ENCODE results near the gene THRA. TPM values are rescaled to one million over a fixed set of nuclear protein-coding genes. Genes with fewer than 3 reads are reported as not detected.

Gene THRA
- total RNA-seq, 3 donors from 2014 or later (not counting 1 experiment from before 2014, with no cell fraction given): 40.8 to 55.7 (median 42.3) TPM

- Histone ChIP-seq H3K9me3 (ENCODE audit: control insufficient read depth, insufficient read depth, low read length) (no peaks in the 10 kb centered on the region), H3K4me3 (ENCODE audit: low read length) (no peak overlapping the region), H3K4me1 (ENCODE audit: control insufficient read depth, insufficient read depth, low read length) (peaks cover 15% of the 10 kb centered on the region), H3K36me3 (ENCODE audit: control insufficient read depth, insufficient read depth, low read length) (peaks cover 41% of the 10 kb centered on the region), H3K27me3 (ENCODE audit: control insufficient read depth, insufficient read depth, low read length) (no peaks in the 10 kb centered on the region), H3K27ac (ENCODE audit: low read length) (no peak overlapping the region)
- H3K4me1 Mint-ChIP-seq: peaks cover 0 to 13% of the 10 kb centered on the region in 2 donors
- intact Hi-C loops (cut with micrococcal nuclease): no loop called here
- ATAC-seq (no peak), DNase-seq (no peak)
- 95% methylated on average over 24 of the region's 24 CpGs for WGBS (ENCODE audit: insufficient coverage)
- no peaks in the 10 kb centered on the region for H3K9me3 Mint-ChIP-seq
- no peaks in the 10 kb centered on the region for H3K36me3 Mint-ChIP-seq
- no peak for TF ChIP-seq CTCF (IDR thresholded peaks at IDR 0.05)
- H3K27me3 Mint-ChIP-seq (ENCODE audit: low read depth in 2 of 2): no peaks in the 10 kb centered on the region
- no peak overlapping the region for H3K4me3 Mint-ChIP-seq
- peak overlapping the region; percentile 41 to 47 for H3K27ac Mint-ChIP-seq
These were observed 43.4 kb upstream of the THRA start for GRCh38 chr17:40019140-40019991.

GRCh38 chr17:40020146-40020545 is 42.6 kb upstream of the THRA start:
- WGBS (ENCODE audit: insufficient coverage): 98% methylated on average over 13 of the region's 13 CpGs
- TF ChIP-seq CTCF (IDR thresholded peaks at IDR 0.05): no peak
- peaks cover 0 to 13% of the 10 kb centered on the region in 2 donors for H3K4me1 Mint-ChIP-seq
- no peaks in the 10 kb centered on the region for H3K9me3 ChIP-seq (ENCODE audit: control insufficient read depth, insufficient read depth, low read length)
- H3K27ac ChIP-seq (ENCODE audit: low read length): no peak overlapping the region
- peaks cover 47% of the 10 kb centered on the region for H3K36me3 ChIP-seq (ENCODE audit: control insufficient read depth, insufficient read depth, low read length)
- no peaks in the 10 kb centered on the region for H3K27me3 Mint-ChIP-seq (ENCODE audit: low read depth in 2 of 2)
- no peak overlapping the region for H3K4me3 ChIP-seq (ENCODE audit: low read length)
- H3K4me3 Mint-ChIP-seq: no peak overlapping the region
- H3K4me1 ChIP-seq (ENCODE audit: control insufficient read depth, insufficient read depth, low read length): peaks cover 15% of the 10 kb centered on the region
- no peaks in the 10 kb centered on the region for H3K27me3 ChIP-seq (ENCODE audit: control insufficient read depth, insufficient read depth, low read length)
- H3K27ac Mint-ChIP-seq: no peak overlapping the region
- no peak for ATAC-seq
- H3K36me3 Mint-ChIP-seq: no peaks in the 10 kb centered on the region
- intact Hi-C loops (cut with micrococcal nuclease): no loop called here
- DNase-seq: no peak
- no peaks in the 10 kb centered on the region for H3K9me3 Mint-ChIP-seq

GRCh38 chr17:40021451-40021971 is 41.3 kb upstream of the THRA start:
- Histone ChIP-seq H3K27me3 (ENCODE audit: control insufficient read depth, insufficient read depth, low read length) (no peaks in the 10 kb centered on the region), H3K4me3 (ENCODE audit: low read length) (no peak overlapping the region), H3K27ac (ENCODE audit: low read length) (no peak overlapping the region), H3K9me3 (ENCODE audit: control insufficient read depth, insufficient read depth, low read length) (no peaks in the 10 kb centered on the region), H3K36me3 (ENCODE audit: control insufficient read depth, insufficient read depth, low read length) (peaks cover 60% of the 10 kb centered on the region), H3K4me1 (ENCODE audit: control insufficient read depth, insufficient read depth, low read length) (peaks cover 24% of the 10 kb centered on the region)
- no peak for TF ChIP-seq CTCF (IDR thresholded peaks at IDR 0.05)
- no peaks in the 10 kb centered on the region for H3K27me3 Mint-ChIP-seq (ENCODE audit: low read depth in 2 of 2)
- WGBS (ENCODE audit: insufficient coverage): 94% methylated on average over 9 of the region's 9 CpGs
- no peak for ATAC-seq
- intact Hi-C loops (cut with micrococcal nuclease): no loop called here
- H3K4me1 Mint-ChIP-seq: peaks cover 11 to 22% of the 10 kb centered on the region in 2 donors
- no peaks in the 10 kb centered on the region for H3K36me3 Mint-ChIP-seq
- H3K27ac Mint-ChIP-seq: peak overlapping the region in 1 of 2 donors; percentile 43
- no peak for DNase-seq
- H3K4me3 Mint-ChIP-seq: no peak overlapping the region
- H3K9me3 Mint-ChIP-seq: no peaks in the 10 kb centered on the region
